ENCODE measurements around the gene B3GAT3. TPM values are rescaled to one million over a fixed set of nuclear protein-coding genes. Genes with fewer than 3 reads are reported as not detected.

The B3GAT3 gene
- total RNA-seq, 4 donors from 2014 or later, result 4.4 to 21.4 (median 9.8) TPM

DNA sequence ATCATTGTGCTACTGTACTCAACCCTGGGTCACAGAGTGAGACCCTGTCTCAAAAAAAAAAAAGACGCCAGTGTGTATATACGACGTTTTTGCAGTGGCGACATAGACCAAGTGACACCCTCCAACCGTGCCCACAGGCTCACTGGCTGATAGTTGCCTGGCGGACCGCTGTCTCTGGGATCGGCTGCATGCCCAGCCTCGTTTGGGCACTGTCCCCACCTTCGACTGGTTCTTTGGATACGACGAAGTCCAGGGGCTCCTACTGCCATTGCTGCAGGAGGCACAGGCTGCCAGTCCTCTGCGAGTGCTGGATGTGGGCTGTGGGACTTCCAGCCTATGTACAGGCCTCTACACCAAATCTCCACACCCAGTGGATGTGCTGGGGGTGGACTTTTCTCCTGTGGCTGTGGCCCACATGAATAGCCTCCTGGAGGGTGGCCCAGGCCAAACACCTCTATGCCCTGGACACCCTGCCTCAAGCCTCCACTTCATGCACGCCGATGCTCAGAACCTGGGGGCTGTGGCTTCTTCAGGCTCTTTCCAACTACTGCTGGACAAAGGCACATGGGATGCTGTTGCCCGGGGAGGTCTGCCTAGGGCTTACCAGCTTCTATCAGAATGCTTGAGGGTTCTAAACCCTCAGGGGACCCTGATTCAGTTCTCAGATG lies 44.6 kb upstream of the B3GAT3 start:
- intact Hi-C loops (cut with DNase I; ENCODE audit: low total_unique reads), result no loop called here
- Histone ChIP-seq H3K9me3 (no peaks in the 10 kb centered on the region), H3K27me3 (no peaks in the 10 kb centered on the region), H3K36me3 (peaks cover 0 to 20% of the 10 kb centered on the region in 2 donors), H3K4me3 (peak overlapping the region; percentile 68 to 96 (median 79)), H3K4me1 (peaks cover 40 to 46% of the 10 kb centered on the region in 2 donors), H3K27ac (peak overlapping the region; percentile 82 to 97 (median 88))
- DNase-seq, result no peak
- TF ChIP-seq POLR2A (IDR thresholded peaks at IDR 0.05), result no peak
- TF ChIP-seq, protein P1, sequence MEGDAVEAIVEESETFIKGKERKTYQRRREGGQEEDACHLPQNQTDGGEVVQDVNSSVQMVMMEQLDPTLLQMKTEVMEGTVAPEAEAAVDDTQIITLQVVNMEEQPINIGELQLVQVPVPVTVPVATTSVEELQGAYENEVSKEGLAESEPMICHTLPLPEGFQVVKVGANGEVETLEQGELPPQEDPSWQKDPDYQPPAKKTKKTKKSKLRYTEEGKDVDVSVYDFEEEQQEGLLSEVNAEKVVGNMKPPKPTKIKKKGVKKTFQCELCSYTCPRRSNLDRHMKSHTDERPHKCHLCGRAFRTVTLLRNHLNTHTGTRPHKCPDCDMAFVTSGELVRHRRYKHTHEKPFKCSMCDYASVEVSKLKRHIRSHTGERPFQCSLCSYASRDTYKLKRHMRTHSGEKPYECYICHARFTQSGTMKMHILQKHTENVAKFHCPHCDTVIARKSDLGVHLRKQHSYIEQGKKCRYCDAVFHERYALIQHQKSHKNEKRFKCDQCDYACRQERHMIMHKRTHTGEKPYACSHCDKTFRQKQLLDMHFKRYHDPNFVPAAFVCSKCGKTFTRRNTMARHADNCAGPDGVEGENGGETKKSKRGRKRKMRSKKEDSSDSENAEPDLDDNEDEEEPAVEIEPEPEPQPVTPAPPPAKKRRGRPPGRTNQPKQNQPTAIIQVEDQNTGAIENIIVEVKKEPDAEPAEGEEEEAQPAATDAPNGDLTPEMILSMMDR (IDR thresholded peaks at IDR 0.05 in 4 of 5, conservative IDR thresholded peaks at IDR 0.05 in 1 of 5), result no peak
- in situ Hi-C loops (cut with MboI; ENCODE audit: low sequenced_read_pairs in 4 of 4), result no loop called here
- ATAC-seq, result no peak

DNA sequence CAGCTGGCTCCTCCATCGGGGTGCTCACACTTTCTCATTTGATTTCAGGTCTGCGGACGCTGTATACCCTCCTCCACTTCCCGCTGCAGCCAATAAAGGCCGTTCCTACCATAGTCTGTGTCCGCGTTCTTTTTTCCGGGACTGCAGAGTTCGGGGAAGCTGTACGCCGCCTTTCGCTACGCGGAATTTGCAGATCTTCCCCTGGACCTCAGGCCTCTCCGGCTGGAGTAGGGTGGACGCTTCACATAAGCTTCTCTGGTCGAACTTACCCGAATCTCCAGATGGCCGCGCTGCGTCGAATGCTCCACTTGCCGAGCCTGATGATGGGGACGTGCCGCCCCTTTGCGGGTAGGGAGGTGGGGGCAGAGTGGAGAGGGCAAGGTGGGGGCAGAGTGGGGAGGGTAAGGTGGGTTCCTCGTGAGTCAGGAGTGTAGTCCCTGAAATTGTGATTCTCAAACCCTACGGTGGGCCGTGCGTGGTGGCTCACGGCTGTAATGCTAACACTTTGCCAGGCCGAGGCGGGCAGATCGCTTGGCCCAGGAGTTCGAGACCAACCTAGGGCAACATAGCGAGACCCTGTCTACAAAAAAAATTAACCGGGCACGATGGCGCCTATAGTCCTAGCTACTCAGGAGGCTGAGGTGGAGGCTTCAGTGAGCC lies 43.9 kb upstream of the B3GAT3 start:
- H3K27me3 ChIP-seq, result no peaks in the 10 kb centered on the region
- ATAC-seq (peak; percentile 34 to 41), DNase-seq (peak in 1 of 2 donors; percentile 43)
- H3K4me1 ChIP-seq, result peaks cover 35 to 42% of the 10 kb centered on the region in 2 donors
- no peaks in the 10 kb centered on the region for H3K9me3 ChIP-seq
- in situ Hi-C loops (cut with MboI; ENCODE audit: low sequenced_read_pairs in 4 of 4) (no loop called here), intact Hi-C loops (cut with DNase I; ENCODE audit: low total_unique reads) (loop anchor here (2.0 kb wide), 1 partner anchor 19 kb away; the partner anchor contains the start of gene GANAB)
- peaks cover 0 to 20% of the 10 kb centered on the region in 2 donors for H3K36me3 ChIP-seq
- TF ChIP-seq POLR2A (IDR thresholded peaks at IDR 0.05), result no peak
- TF ChIP-seq, protein P1 (IDR thresholded peaks at IDR 0.05 in 4 of 5, conservative IDR thresholded peaks at IDR 0.05 in 1 of 5), result no peak
- H3K27ac ChIP-seq, result peak overlapping the region; percentile 82 to 97 (median 88)
- H3K4me3 ChIP-seq, result peak overlapping the region; percentile 68 to 96 (median 79)

DNA sequence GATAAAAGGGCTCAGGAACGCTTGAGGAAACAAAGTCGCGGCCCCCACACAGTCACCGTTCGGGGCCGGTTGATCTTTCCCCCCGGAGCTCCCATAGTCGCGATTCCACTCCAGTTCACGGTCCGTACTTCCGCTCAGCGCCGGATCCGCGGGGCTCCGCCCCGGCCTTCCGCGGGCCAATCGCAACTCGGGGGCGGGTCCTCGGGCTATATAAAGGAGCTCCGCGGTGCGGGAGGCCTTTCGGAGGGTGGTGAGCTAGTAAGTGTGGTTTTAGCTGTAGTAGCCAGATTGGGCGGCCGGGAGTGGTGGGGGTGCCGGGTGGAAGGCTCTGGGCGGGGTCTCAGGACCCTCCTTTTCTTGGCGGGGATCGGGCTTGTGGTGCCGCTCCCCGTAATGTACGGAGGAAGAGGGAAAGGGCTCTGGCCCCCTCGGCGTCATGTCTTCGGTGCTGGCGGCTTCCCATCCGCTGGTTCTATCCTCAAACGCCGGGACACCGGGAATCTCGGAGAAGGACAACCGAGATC lies 43.4 kb upstream of the B3GAT3 start, which contains the start of the genes C11orf98 and CSKMT:
TSS of gene C11orf98 (minus strand) at position 136 of the 524 bp plus-strand sequence. CDS start at position 95, 41 bp downstream.
TSS of gene CSKMT (plus strand) at position 238 of the 524 bp plus-strand sequence. CDS start 568 bp downstream, outside the sequence.
- Histone ChIP-seq H3K4me3 (peak within 1 kb of the TSS; percentile 68 to 96 (median 79)), H3K27ac (peak within 1 kb of the TSS; percentile 82 to 97 (median 88)), H3K9me3 (no peaks in the 10 kb centered on the region), H3K36me3 (peaks cover 0 to 20% of the 10 kb centered on the region in 2 donors), H3K4me1 (peaks cover 34 to 36% of the 10 kb centered on the region in 2 donors), H3K27me3 (no peaks in the 10 kb centered on the region)
- DNase-seq (peak; percentile 91 to 94), ATAC-seq (peak; percentile 90 to 95)
- peak; percentile 99 for TF ChIP-seq POLR2A (IDR thresholded peaks at IDR 0.05)
- TF ChIP-seq, protein P1 (IDR thresholded peaks at IDR 0.05 in 4 of 5, conservative IDR thresholded peaks at IDR 0.05 in 1 of 5), result no peak
- in situ Hi-C loops (cut with MboI; ENCODE audit: low sequenced_read_pairs in 4 of 4), result no loop called here
- intact Hi-C loops (cut with DNase I; ENCODE audit: low total_unique reads), result loop anchor here (2.0 kb wide), 1 partner anchor 18 kb away; the partner anchor contains the start of gene GANAB

DNA sequence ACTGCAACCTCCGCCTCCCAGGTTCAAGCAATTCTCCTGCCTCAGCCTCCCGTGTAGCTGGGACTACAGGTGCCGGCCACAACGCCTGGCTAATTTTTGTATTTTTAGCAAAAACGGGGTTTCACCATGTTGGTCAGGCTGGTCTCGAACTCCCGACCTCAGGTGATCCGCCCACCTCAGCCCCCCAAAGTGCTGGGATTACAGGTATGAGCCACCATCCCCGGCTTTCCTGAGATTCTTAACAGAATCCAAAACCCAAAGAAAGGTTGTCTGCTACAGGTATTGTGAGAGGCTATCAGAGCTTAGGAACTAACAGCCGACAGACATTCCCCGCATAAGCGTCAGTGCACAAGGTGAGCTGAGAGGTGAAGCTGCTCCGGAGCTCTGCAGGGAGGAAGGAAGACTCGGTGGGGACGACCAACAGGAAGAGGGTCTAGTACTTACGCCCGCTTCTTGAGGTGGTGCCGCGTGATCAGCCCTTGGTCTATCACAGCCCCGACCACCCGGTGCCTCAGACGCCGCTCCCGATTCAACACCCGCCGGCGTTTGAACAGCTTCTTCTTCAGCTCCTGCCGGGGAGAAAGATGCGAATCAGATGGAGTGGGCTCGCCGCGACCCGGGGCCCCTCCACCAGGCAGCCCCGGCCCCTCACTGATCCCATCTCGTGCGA lies 42.8 kb upstream of the B3GAT3 start:
- Histone ChIP-seq H3K27ac (peak overlapping the region; percentile 82 to 97 (median 88)), H3K9me3 (no peaks in the 10 kb centered on the region), H3K27me3 (no peaks in the 10 kb centered on the region), H3K4me3 (peak overlapping the region; percentile 68 to 96 (median 79)), H3K36me3 (peaks cover 0 to 20% of the 10 kb centered on the region in 2 donors), H3K4me1 (peaks cover 30 to 34% of the 10 kb centered on the region in 2 donors)
- TF ChIP-seq, protein P1 (IDR thresholded peaks at IDR 0.05 in 4 of 5, conservative IDR thresholded peaks at IDR 0.05 in 1 of 5), result no peak
- TF ChIP-seq POLR2A (IDR thresholded peaks at IDR 0.05), result no peak
- ATAC-seq (peak; percentile 56 to 78), DNase-seq (peak in 1 of 2 donors; percentile 60)
- intact Hi-C loops (cut with DNase I; ENCODE audit: low total_unique reads), result loop anchor here (2.0 kb wide), 1 partner anchor 18 kb away; the partner anchor contains the start of gene GANAB
- in situ Hi-C loops (cut with MboI; ENCODE audit: low sequenced_read_pairs in 4 of 4), result no loop called here

All from gastrocnemius medialis (tissue), 4 donors.